ENCODE measurements around the gene NME9.

DNA sequence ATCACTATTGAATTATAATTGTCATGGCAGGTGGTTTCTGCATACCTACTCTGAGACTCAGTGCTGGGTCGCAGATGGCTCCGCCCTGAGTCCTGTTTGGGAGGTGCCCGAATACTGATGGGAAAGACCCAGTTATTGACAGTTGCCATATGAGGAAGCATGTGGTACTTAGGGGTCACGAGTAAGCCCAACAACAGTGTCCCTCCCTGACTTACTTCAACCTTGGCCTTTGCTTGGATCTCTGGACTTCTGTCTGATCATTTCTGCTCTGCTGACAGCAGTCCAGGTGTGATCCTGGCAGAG lies 35.6 kb upstream of the NME9 start:
- no peak for TF ChIP-seq EP300 (IDR thresholded peaks at IDR 0.05)
- TF ChIP-seq, protein P1, sequence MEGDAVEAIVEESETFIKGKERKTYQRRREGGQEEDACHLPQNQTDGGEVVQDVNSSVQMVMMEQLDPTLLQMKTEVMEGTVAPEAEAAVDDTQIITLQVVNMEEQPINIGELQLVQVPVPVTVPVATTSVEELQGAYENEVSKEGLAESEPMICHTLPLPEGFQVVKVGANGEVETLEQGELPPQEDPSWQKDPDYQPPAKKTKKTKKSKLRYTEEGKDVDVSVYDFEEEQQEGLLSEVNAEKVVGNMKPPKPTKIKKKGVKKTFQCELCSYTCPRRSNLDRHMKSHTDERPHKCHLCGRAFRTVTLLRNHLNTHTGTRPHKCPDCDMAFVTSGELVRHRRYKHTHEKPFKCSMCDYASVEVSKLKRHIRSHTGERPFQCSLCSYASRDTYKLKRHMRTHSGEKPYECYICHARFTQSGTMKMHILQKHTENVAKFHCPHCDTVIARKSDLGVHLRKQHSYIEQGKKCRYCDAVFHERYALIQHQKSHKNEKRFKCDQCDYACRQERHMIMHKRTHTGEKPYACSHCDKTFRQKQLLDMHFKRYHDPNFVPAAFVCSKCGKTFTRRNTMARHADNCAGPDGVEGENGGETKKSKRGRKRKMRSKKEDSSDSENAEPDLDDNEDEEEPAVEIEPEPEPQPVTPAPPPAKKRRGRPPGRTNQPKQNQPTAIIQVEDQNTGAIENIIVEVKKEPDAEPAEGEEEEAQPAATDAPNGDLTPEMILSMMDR (IDR thresholded peaks at IDR 0.05), result no peak
- TF ChIP-seq POLR2A (IDR thresholded peaks at IDR 0.05), result no peak

Measured in sigmoid colon (tissue), 4 donors.